BJ (cell line): ENCODE results near the gene SRGAP1. TPM values are rescaled to one million over a fixed set of nuclear protein-coding genes. Genes with fewer than 3 reads are reported as not detected.
"Not testable (repeated sequence)": the region's sequence is repeated elsewhere in the genome, so short reads cannot be mapped to it uniquely, and the experiment has no call there.

Source experiments
- CTCF ChIA-PET: fragments of 350-600 bp; formaldehyde crosslinking; extraction: SDS; loops from one replicate; lab custom pipeline; 2021; ENCODE audit warnings: antibody characterized with exemption, inconsistent platforms; lab: Yijun Ruan, JAX
- POLR2A ChIA-PET: fragments of 300-600 bp; sonication (Branson Sonifier 250); formaldehyde crosslinking; extraction: SDS; loops from one replicate; lab custom pipeline; 2021; ENCODE audit warnings: antibody characterized with exemption; lab: Charles Lee
- DNase-seq: peaks from one replicate; pipeline ENCODE4 v3.0.0-alpha.2; 2011; ENCODE audit warnings: low read depth
- H3K27me3 ChIP-seq: 2 replicates; pipeline ENCODE4 v1.6.0; 2011; ENCODE audit warnings: low read length; ENCODE audit not compliant: control insufficient read depth, insufficient read depth
- H3K36me3 ChIP-seq: 2 replicates; pipeline ENCODE4 v1.5.1; 2011; ENCODE audit warnings: low read length; ENCODE audit not compliant: control insufficient read depth, insufficient read depth
- H3K4me3 ChIP-seq: 2 replicates; pipeline ENCODE4 v1.5.1; 2011; ENCODE audit warnings: low read depth, mild to moderate bottlenecking, control low read depth, low read length
- polyA plus RNA-seq: library from polyadenylated mRNA; depleted of rRNA; stranded (reverse); fragments of >200 nt; gene quantifications from 2 replicates; pipeline ENCODE4 v1.2.3, GENCODE V29; 2011
- TF ChIP-seq, protein P1 (sequence below): IDR thresholded peaks from 2 replicates; pipeline ENCODE4 v1.5.1; 2011; ENCODE audit warnings: low read depth, mild to moderate bottlenecking, control low read depth, inconsistent platforms, low read length, moderate library complexity; ENCODE audit not compliant: insufficient read depth

Gene SRGAP1
- polyA plus RNA-seq, 1 experiment, result 15.7 TPM

DNA sequence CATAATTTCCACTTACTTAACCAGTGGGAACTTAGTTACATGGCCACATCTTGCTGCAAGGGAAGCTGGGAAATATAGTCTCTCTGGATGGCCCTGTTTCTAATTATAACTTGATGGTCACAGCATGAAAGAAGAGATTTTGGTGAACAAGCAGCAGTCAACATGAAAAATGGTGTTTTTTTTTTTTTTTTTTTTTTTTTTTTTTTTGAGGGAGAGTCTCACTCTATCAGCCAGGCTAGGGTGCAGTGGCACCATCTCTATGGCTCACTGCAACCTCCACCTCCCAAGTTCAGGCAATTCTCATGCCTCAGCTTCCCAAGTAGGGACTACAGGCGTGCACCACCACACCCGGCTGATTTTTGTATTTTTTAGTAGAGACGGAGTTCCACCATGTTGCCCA lies 10.8 kb downstream of the SRGAP1 start:
- no peak for DNase-seq
- POLR2A ChIA-PET, result interaction anchor here (0.7 kb wide), 1 partner anchor 258 kb away, joined by 3 read pairs; no protein-coding TSS in a partner anchor
- H3K27me3 ChIP-seq, result no peaks in the 10 kb centered on the region
- TF ChIP-seq, protein P1, sequence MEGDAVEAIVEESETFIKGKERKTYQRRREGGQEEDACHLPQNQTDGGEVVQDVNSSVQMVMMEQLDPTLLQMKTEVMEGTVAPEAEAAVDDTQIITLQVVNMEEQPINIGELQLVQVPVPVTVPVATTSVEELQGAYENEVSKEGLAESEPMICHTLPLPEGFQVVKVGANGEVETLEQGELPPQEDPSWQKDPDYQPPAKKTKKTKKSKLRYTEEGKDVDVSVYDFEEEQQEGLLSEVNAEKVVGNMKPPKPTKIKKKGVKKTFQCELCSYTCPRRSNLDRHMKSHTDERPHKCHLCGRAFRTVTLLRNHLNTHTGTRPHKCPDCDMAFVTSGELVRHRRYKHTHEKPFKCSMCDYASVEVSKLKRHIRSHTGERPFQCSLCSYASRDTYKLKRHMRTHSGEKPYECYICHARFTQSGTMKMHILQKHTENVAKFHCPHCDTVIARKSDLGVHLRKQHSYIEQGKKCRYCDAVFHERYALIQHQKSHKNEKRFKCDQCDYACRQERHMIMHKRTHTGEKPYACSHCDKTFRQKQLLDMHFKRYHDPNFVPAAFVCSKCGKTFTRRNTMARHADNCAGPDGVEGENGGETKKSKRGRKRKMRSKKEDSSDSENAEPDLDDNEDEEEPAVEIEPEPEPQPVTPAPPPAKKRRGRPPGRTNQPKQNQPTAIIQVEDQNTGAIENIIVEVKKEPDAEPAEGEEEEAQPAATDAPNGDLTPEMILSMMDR, result no peak
- CTCF ChIA-PET, result no interaction called here
- no peak overlapping the region for H3K4me3 ChIP-seq
- H3K36me3 ChIP-seq, result no peaks in the 10 kb centered on the region

DNA sequence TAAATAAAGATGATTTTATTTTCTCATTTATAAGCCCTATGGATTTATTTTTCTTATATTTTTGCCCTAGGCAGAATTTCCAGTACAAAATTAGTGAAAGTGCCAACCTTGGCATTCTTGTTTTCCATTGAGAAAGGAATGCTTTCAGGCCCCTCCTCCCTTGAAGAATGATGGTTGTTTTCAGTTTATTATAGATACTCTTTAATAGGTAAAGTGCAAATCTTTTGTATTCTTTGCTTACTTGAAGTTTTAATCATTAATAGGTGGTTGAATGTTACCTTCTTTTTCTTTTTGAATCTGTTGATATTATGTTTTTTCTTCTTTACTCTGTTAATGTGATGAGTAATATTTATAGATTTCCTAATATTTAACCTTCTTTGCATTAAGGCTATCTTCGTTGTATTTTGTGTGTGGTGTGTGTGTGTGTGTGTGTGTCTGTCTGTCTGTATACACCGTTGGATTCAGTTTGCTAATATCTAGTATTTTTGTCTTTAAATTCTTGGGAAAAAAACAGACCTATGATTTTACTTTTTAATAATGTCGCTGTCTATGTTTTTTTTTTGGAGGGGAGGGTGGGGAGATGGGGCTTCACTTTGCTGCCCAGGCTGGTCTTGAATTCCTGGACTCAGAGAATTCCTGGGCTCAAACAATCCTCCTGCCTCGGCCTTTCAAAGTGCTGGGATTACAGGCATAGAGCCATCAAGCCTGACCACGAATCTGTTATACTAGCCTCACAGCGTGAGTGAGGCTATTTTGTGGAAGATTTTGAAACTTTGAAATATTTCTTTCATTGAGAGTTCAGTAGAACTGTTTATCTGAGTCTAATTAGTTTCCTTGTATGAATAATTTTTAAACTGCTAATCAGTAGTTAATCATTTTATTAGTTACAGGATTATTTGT lies 13.5 kb downstream of the SRGAP1 start:
- H3K4me3 ChIP-seq, result no peak overlapping the region
- ChIA-PET CTCF (no interaction called here), POLR2A (no interaction called here)
- no peaks in the 10 kb centered on the region for H3K36me3 ChIP-seq
- TF ChIP-seq, protein P1, result no peak
- no peaks in the 10 kb centered on the region for H3K27me3 ChIP-seq
- no peak for DNase-seq

DNA sequence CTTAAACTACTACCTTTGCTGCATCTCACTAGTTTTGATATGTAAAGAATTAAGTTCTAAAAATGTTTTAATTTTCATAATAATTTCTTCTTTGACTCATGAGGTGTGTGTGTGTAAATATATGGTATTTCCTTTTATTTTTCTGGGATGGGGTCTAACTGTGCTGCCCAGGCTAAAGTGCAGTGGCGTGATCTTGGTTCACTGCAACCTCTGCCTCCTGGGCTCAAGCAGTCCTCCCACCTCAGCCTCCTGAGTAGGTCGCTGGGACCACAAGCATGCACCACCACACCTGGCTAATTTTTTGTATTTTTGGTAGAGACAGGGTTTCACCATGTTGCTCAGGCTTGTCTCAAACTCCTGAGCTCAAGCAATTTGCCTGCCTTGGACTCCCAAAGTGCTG lies 15.4 kb downstream of the SRGAP1 start:
- DNase-seq, H3K36me3 ChIP-seq, H3K27me3 ChIP-seq, POLR2A ChIA-PET, H3K4me3 ChIP-seq: not testable (repeated sequence)
- CTCF ChIA-PET, result interaction anchor here (1.0 kb wide), 1 partner anchor 16 kb away, joined by 3 read pairs; the partner anchor contains the start of gene SRGAP1

DNA sequence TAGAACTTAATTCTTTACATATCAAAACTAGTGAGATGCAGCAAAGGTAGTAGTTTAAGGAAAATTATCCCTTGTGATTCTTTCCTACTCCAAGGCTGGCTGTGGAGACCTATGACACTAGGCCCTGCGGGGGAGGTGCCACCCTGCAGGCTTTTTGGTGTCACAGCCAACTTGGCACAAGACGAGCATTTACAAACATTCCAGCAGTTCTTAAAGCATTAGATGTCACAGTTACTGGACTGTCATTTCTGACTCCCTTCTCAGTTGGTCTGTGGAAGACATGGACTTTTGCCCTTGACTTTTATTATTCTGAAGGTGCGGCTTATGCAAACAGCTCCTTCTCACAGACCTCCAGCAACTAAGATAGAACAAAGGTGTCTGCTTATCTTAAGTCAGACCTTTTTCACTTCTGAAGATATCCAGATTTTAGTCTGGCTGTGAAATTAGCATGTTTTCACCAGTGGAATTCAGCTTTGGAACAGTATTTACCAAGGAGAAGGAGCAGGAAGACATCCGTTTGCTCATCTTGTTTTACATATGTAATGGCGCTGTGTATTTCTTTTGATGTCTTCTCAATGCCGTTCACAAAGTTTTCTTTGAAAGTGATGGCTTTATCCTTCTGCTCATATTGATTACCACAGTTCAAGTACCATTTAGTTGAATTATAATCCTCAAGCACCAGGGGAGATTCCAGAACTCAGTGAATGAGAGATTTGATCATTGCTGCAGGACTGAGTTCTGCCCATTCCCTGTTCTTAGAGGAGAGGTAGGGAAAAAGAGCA lies 17.9 kb downstream of the SRGAP1 start:
- DNase-seq, result no peak
- ChIA-PET CTCF (interaction anchor here (0.7 to 1.5 kb wide), 2 partner anchors 12 to 394 kb away, joined by 3 to 4 read pairs; no protein-coding TSS in a partner anchor), POLR2A (no interaction called here)
- TF ChIP-seq, protein P1, result no peak
- no peak overlapping the region for H3K4me3 ChIP-seq
- no peaks in the 10 kb centered on the region for H3K36me3 ChIP-seq
- H3K27me3 ChIP-seq, result no peaks in the 10 kb centered on the region

DNA sequence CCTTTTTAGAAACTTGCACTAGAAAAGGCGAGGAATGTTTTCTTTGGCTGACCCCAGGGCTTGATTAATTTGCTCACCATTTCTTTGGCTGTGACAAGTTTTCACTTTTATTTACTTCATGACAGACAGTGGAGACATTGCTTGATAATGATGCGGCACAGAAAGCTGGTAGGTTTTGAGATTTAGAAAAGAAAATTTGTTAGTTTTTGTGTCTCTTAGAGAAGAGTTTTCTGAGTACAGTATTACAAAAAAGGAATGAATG lies 18.4 kb downstream of the SRGAP1 start:
- Histone ChIP-seq H3K36me3 (no peaks in the 10 kb centered on the region), H3K27me3 (no peaks in the 10 kb centered on the region), H3K4me3 (no peak overlapping the region)
- TF ChIP-seq, protein P1, result no peak
- no peak for DNase-seq
- ChIA-PET CTCF (interaction anchor here (0.7 kb wide), 1 partner anchor 13 kb away, joined by 3 read pairs; no protein-coding TSS in a partner anchor), POLR2A (no interaction called here)
